ENCODE data around the gene KIRREL2.
"Not testable (repeated sequence)": the region's sequence is repeated elsewhere in the genome, so short reads cannot be mapped to it uniquely, and the experiment has no call there.

Gene KIRREL2

GRCh38 chr19:35903550-35904179, 47.0 kb downstream of the KIRREL2 start:
- Mint-ChIP-seq H3K4me3 (peak overlapping the region; percentile 89), H3K27ac (peak overlapping the region; percentile 96), H3K36me3 (ENCODE audit: low read depth) (peaks cover 12% of the 10 kb centered on the region), H3K9me3 (no peaks in the 10 kb centered on the region), H3K27me3 (ENCODE audit: low read depth) (no peaks in the 10 kb centered on the region), H3K4me1 (ENCODE audit: low read depth) (peaks cover 32% of the 10 kb centered on the region)
- peak; percentile 89 for DNase-seq (ENCODE audit: low spot score)

- H3K27me3 Mint-ChIP-seq (ENCODE audit: low read depth), result no peaks in the 10 kb centered on the region
- no peaks in the 10 kb centered on the region for H3K9me3 Mint-ChIP-seq
- H3K4me3 Mint-ChIP-seq, result peak overlapping the region; percentile 12
- no peak for DNase-seq (ENCODE audit: low spot score)
- H3K27ac Mint-ChIP-seq, result peak overlapping the region; percentile 85
- H3K4me1 Mint-ChIP-seq (ENCODE audit: low read depth), result peaks cover 37% of the 10 kb centered on the region
- H3K36me3 Mint-ChIP-seq (ENCODE audit: low read depth), result peaks cover 6% of the 10 kb centered on the region
Measured at GRCh38 chr19:35904311-35905068, 47.8 kb downstream of the KIRREL2 start.

DNA sequence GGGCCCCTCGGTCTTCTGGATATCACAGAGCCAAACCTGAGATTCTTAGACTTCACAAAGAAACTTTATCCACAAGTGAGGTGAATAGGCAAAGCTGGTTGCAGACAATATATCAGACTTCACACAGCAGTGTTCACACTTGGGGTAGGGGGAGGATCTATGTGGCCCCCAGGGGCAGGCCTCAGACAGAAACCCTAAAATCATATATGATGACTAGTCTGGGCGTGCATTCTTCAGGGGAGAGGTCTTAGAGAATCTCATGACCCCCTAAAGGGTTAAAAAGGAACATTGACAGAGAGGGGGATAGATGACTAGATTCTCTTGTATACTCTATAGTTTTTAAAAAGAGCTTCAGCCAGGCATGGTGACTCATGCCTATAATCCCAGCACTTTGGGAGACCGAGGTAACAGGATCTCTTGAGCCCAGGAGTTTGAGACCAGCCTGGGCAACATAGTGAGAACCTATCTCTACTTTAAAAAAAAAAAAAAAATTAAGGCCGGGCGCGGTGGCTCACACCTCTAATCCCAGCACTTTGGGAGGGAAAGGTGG, 48.5 kb downstream of the KIRREL2 start:
- Mint-ChIP-seq H3K27me3 (ENCODE audit: low read depth) (no peaks in the 10 kb centered on the region), H3K9me3 (no peaks in the 10 kb centered on the region), H3K27ac (peak overlapping the region; percentile 85), H3K4me1 (ENCODE audit: low read depth) (peaks cover 38% of the 10 kb centered on the region), H3K4me3 (no peak overlapping the region), H3K36me3 (ENCODE audit: low read depth) (peaks cover 5% of the 10 kb centered on the region)
- DNase-seq (ENCODE audit: low spot score), result no peak

- Mint-ChIP-seq H3K27ac (peak overlapping the region; percentile 26), H3K27me3 (ENCODE audit: low read depth) (no peaks in the 10 kb centered on the region), H3K9me3 (no peaks in the 10 kb centered on the region), H3K4me1 (ENCODE audit: low read depth) (peaks cover 30% of the 10 kb centered on the region), H3K36me3 (ENCODE audit: low read depth) (peaks cover 5% of the 10 kb centered on the region), H3K4me3 (no peak overlapping the region)
- no peak for DNase-seq (ENCODE audit: low spot score)
Measured at GRCh38 chr19:35907377-35907745, 50.6 kb downstream of the KIRREL2 start.

- peaks cover 5% of the 10 kb centered on the region for H3K36me3 Mint-ChIP-seq (ENCODE audit: low read depth)
- H3K27me3 Mint-ChIP-seq (ENCODE audit: low read depth), result no peaks in the 10 kb centered on the region
- DNase-seq (ENCODE audit: low spot score), result no peak
- H3K4me3 Mint-ChIP-seq, result no peak within 1 kb of the TSS
- H3K27ac Mint-ChIP-seq, result peak within 1 kb of the TSS; percentile 44
- peaks cover 27% of the 10 kb centered on the region for H3K4me1 Mint-ChIP-seq (ENCODE audit: low read depth)
- no peaks in the 10 kb centered on the region for H3K9me3 Mint-ChIP-seq
Measured at GRCh38 chr19:35908010-35908441, 51.3 kb downstream of the KIRREL2 start, which contains the start of gene TYROBP. Gene TYROBP (minus strand): TSS chr19:35908295. CDS start chr19:35908228, 67 bp downstream.

- no peaks in the 10 kb centered on the region for H3K9me3 Mint-ChIP-seq
- peak overlapping the region; percentile 44 for H3K27ac Mint-ChIP-seq
Measured at GRCh38 chr19:35908973-35909683, 52.4 kb downstream of the KIRREL2 start.

GRCh38 chr19:35909684-35910035, 52.9 kb downstream of the KIRREL2 start:
- H3K27me3 Mint-ChIP-seq (ENCODE audit: low read depth), result no peaks in the 10 kb centered on the region
- H3K4me1 Mint-ChIP-seq (ENCODE audit: low read depth), result peaks cover 13% of the 10 kb centered on the region
- no peak overlapping the region for H3K27ac Mint-ChIP-seq
- H3K9me3 Mint-ChIP-seq, result no peaks in the 10 kb centered on the region
- no peaks in the 10 kb centered on the region for H3K36me3 Mint-ChIP-seq (ENCODE audit: low read depth)
- DNase-seq (ENCODE audit: low spot score), result no peak
- H3K4me3 Mint-ChIP-seq, result no peak overlapping the region

More at GRCh38 chr19:35908973-35909683, 52.4 kb downstream of the KIRREL2 start:
- Mint-ChIP-seq H3K4me1 (ENCODE audit: low read depth) (peaks cover 18% of the 10 kb centered on the region), H3K27me3 (ENCODE audit: low read depth) (no peaks in the 10 kb centered on the region), H3K4me3 (no peak overlapping the region), H3K36me3 (ENCODE audit: low read depth) (no peaks in the 10 kb centered on the region)
- DNase-seq (ENCODE audit: low spot score), result no peak

GRCh38 chr19:35910355-35910754, 53.6 kb downstream of the KIRREL2 start:
- H3K4me1 Mint-ChIP-seq (ENCODE audit: low read depth); H3K27me3 Mint-ChIP-seq (ENCODE audit: low read depth); DNase-seq (ENCODE audit: low spot score); H3K36me3 Mint-ChIP-seq (ENCODE audit: low read depth); H3K27ac Mint-ChIP-seq; H3K9me3 Mint-ChIP-seq; H3K4me3 Mint-ChIP-seq: not testable (repeated sequence)

GRCh38 chr19:35911173-35911572, 54.5 kb downstream of the KIRREL2 start:
- H3K4me1 Mint-ChIP-seq (ENCODE audit: low read depth), result peaks cover 7% of the 10 kb centered on the region

GRCh38 chr19:35911790-35912189, 55.1 kb downstream of the KIRREL2 start:
- Mint-ChIP-seq H3K27ac (peak overlapping the region; percentile 31), H3K36me3 (ENCODE audit: low read depth) (no peaks in the 10 kb centered on the region), H3K4me1 (ENCODE audit: low read depth) (peaks cover 7% of the 10 kb centered on the region), H3K9me3 (no peaks in the 10 kb centered on the region), H3K27me3 (ENCODE audit: low read depth) (no peaks in the 10 kb centered on the region), H3K4me3 (no peak overlapping the region)
- DNase-seq (ENCODE audit: low spot score), result no peak

More at GRCh38 chr19:35911173-35911572, 54.5 kb downstream of the KIRREL2 start:
- Mint-ChIP-seq H3K27ac (no peak overlapping the region), H3K9me3 (no peaks in the 10 kb centered on the region), H3K36me3 (ENCODE audit: low read depth) (no peaks in the 10 kb centered on the region), H3K27me3 (ENCODE audit: low read depth) (no peaks in the 10 kb centered on the region), H3K4me3 (no peak overlapping the region)
- DNase-seq (ENCODE audit: low spot score), result no peak

GRCh38 chr19:35913589-35913988, 56.9 kb downstream of the KIRREL2 start:
- DNase-seq (ENCODE audit: low spot score), result no peak
- Mint-ChIP-seq H3K4me3 (no peak overlapping the region), H3K9me3 (no peaks in the 10 kb centered on the region)

DNA sequence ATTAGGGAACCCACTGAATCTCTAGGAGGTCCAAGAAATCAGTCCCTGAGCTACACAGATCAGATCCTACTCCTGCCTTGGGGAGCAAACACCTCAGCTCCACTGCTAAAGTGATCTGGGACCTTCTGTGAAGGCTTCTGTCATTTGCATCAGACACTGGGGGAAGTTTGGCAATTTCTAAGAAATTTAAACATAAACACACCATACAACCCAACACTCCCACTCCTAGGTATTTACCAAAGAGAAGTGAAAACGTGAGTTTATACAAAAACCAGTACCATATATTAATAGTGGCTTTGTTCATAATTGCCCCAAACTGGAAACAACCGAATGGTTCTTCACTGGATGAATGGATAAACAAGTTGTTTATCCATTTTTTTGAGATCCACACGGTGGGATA, 58.7 kb downstream of the KIRREL2 start:
- Mint-ChIP-seq H3K36me3 (ENCODE audit: low read depth) (no peaks in the 10 kb centered on the region), H3K27me3 (ENCODE audit: low read depth) (no peaks in the 10 kb centered on the region), H3K27ac (no peak overlapping the region), H3K4me1 (ENCODE audit: low read depth) (no peaks in the 10 kb centered on the region), H3K4me3 (no peak overlapping the region), H3K9me3 (no peaks in the 10 kb centered on the region)
- DNase-seq (ENCODE audit: low spot score), result no peak

More at GRCh38 chr19:35913589-35913988, 56.9 kb downstream of the KIRREL2 start:
- no peaks in the 10 kb centered on the region for H3K27me3 Mint-ChIP-seq (ENCODE audit: low read depth)
- peaks cover 7% of the 10 kb centered on the region for H3K4me1 Mint-ChIP-seq (ENCODE audit: low read depth)
- no peak overlapping the region for H3K27ac Mint-ChIP-seq
- no peaks in the 10 kb centered on the region for H3K36me3 Mint-ChIP-seq (ENCODE audit: low read depth)
